ENCODE measurements around the gene CPEB2.

CPEB2 gene

DNA sequence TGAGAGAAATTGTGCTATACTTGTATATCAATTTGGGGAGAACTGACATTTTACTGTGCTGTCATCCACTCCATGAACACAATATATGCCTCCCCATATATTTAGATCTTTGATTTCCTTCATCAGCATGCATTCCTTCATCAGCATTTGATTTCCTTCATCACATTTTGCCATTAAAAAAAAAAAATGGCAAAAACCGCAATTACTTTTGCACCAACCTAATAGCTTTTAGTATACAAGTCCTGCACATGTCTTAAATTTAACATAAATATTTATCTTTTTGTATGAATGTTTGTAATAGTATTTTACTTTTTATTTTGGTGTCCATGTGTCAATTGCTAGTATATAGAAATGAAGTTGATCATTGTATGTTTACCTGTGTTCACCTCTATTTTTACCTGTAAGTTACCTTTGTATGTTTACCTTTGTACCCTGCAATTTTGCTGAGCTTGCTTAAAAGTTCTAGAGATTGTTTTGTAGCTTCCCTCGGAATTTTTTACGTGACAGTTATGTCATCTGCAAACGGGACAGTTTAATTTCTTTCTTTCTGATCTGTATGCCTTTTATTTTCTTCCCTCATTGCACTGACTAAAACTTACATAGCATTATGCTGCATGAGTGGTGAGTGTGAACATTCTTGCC is 86.2 kb downstream of the CPEB2 start:
- no peak overlapping the region for H3K4me3 ChIP-seq (ENCODE audit: low read depth, low read length)
- no peak for DNase-seq (ENCODE audit: low read depth)
- no peak for TF ChIP-seq CTCF (IDR thresholded peaks at IDR 0.05; ENCODE audit: insufficient read depth, low read depth, low read length, missing control alignments)

- TF ChIP-seq CTCF (IDR thresholded peaks at IDR 0.05; ENCODE audit: insufficient read depth, low read depth, low read length, missing control alignments): no peak
- no peak overlapping the region for H3K4me3 ChIP-seq (ENCODE audit: low read depth, low read length)
- no peak for DNase-seq (ENCODE audit: low read depth)
These were observed 87.7 kb downstream of the CPEB2 start for GRCh38 chr4:15089979-15090378.

DNA sequence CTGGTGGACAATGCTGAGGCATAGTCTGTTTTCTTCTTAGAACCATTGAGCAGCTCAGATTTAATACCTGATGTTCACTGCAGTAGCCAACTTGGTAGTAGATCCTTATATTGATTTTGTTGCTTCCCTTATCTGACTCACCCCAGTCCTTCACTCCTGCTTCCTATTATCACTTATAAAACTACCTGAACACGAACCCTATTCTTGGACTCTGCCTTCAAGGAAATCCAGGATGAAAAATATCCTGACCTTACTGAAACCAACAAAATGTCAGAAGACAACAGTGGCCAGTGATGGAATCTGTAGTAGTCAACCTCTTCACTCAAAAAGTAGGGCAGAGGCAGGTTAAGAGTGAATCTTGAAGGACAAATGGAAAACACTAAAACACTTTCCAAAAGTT is 98.1 kb downstream of the CPEB2 start:
- DNase-seq (ENCODE audit: low read depth): no peak
- no peak for TF ChIP-seq CTCF (IDR thresholded peaks at IDR 0.05; ENCODE audit: insufficient read depth, low read depth, low read length, missing control alignments)
- H3K4me3 ChIP-seq (ENCODE audit: low read depth, low read length): no peak overlapping the region

DNA sequence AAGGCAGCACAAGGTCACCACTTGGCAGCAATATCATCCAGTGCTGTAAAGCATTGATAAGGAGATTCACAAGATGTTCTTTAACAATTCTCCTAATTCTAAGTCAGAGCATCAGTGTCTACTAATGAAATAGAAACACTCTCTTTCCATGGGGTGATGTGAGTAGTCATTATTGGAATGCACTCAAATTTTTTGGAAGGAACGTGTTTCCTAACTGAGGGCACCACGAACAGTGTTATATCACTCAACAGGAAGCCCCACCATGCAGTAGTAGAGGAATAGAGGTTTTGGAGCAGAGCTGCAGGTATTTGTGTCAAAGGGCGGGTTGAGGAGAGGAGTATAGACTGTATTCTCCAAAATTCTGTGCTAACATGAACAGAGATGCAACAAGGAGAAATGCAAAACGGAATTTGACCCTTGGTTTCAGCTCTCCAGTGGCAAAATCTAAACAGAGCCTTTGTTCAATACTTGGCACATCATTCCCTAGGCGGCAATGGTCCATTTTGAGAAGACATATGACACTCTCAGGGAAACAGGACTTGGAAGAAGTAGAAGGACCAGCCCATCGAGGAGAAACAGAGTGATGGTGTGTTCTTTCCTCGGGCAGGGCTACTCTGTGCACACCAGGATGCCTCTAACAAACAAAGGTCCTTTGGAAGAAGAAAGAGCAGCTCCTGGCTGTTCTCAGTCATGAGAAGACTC is 98.9 kb downstream of the CPEB2 start:
- no peak for DNase-seq (ENCODE audit: low read depth)
- TF ChIP-seq CTCF (IDR thresholded peaks at IDR 0.05; ENCODE audit: insufficient read depth, low read depth, low read length, missing control alignments): no peak
- no peak overlapping the region for H3K4me3 ChIP-seq (ENCODE audit: low read depth, low read length)

GRCh38 chr4:15104825-15105224 is 102.5 kb downstream of the CPEB2 start:
- no peak for TF ChIP-seq CTCF (IDR thresholded peaks at IDR 0.05; ENCODE audit: insufficient read depth, low read depth, low read length, missing control alignments)
- DNase-seq (ENCODE audit: low read depth): no peak
- no peak overlapping the region for H3K4me3 ChIP-seq (ENCODE audit: low read depth, low read length)

DNA sequence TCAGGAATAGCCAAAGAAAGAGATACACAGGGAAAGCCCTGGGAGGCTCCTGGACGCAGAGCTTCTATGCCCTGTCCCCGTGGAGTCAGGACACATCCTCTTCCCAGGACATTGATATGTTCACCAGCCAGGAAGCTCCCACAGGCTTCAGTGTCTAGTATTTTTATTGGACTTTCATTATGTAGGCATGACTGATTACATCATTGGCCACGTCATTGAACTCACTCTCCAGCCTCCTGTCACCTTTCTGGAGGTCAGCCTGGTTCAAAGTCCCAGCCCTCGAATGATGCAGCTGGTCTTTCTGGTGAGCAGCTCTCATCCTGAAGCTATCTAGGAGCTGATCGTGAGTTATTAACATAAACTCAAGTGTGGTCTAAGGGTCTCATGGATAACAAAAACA is 104.1 kb downstream of the CPEB2 start:
- H3K4me3 ChIP-seq (ENCODE audit: low read depth, low read length): no peak overlapping the region
- TF ChIP-seq CTCF (IDR thresholded peaks at IDR 0.05; ENCODE audit: insufficient read depth, low read depth, low read length, missing control alignments): no peak
- DNase-seq (ENCODE audit: low read depth): no peak

DNA sequence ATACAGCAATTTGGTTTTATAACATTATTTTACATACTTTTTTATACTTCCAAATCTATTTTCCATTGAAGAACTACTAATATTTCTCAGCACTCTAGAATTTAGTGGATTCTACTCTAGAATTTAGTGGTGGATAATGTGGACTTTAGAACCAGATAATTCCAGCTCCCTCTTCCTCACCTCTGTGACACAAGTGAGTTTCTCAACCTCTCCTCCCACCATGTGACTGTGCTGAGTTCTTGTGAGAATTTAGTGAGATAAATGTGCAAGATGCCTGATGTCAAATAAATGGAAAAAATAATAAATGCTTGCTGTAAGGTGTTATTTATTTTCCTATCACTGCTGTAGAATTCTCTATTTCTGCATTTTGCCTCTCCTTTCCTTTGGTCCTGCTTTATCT is 107.3 kb downstream of the CPEB2 start:
- no peak for DNase-seq (ENCODE audit: low read depth)
- H3K4me3 ChIP-seq (ENCODE audit: low read depth, low read length): no peak overlapping the region
- no peak for TF ChIP-seq CTCF (IDR thresholded peaks at IDR 0.05; ENCODE audit: insufficient read depth, low read depth, low read length, missing control alignments)

Measured in GM12865 (cell line).